ENCODE results near the gene TBC1D16.

The TBC1D16 gene

GRCh38 chr17:80012765-80013741, 22.6 kb downstream of the TBC1D16 start:
- DNase-seq (ENCODE audit: low read depth) = no peak
- H3K4me3 ChIP-seq (ENCODE audit: low read length) = no peak overlapping the region
- TF ChIP-seq CTCF (conservative IDR thresholded peaks at IDR 0.05; ENCODE audit: low read depth, low read length) = no peak

- H3K4me3 ChIP-seq (ENCODE audit: low read length) = no peak overlapping the region
- no peak for DNase-seq (ENCODE audit: low read depth)
- no peak for TF ChIP-seq CTCF (conservative IDR thresholded peaks at IDR 0.05; ENCODE audit: low read depth, low read length)
These were observed 23.6 kb downstream of the TBC1D16 start for GRCh38 chr17:80011989-80012555.

- TF ChIP-seq CTCF (conservative IDR thresholded peaks at IDR 0.05; ENCODE audit: low read depth, low read length) = no peak
- DNase-seq (ENCODE audit: low read depth) = no peak
- no peak overlapping the region for H3K4me3 ChIP-seq (ENCODE audit: low read length)
These were observed 25.3 kb downstream of the TBC1D16 start for GRCh38 chr17:80010283-80010858.

GRCh38 chr17:80009391-80010282, 26.0 kb downstream of the TBC1D16 start:
- TF ChIP-seq CTCF (conservative IDR thresholded peaks at IDR 0.05; ENCODE audit: low read depth, low read length) = no peak
- DNase-seq (ENCODE audit: low read depth) = no peak
- no peak overlapping the region for H3K4me3 ChIP-seq (ENCODE audit: low read length)

GRCh38 chr17:80008848-80009247, 26.8 kb downstream of the TBC1D16 start:
- no peak for TF ChIP-seq CTCF (conservative IDR thresholded peaks at IDR 0.05; ENCODE audit: low read depth, low read length)

GRCh38 chr17:80008383-80008840, 27.3 kb downstream of the TBC1D16 start:
- no peak for DNase-seq (ENCODE audit: low read depth)
- no peak overlapping the region for H3K4me3 ChIP-seq (ENCODE audit: low read length)
- TF ChIP-seq CTCF (conservative IDR thresholded peaks at IDR 0.05; ENCODE audit: low read depth, low read length) = peak; percentile 96

More at GRCh38 chr17:80008848-80009247, 26.8 kb downstream of the TBC1D16 start:
- no peak for DNase-seq (ENCODE audit: low read depth)
- H3K4me3 ChIP-seq (ENCODE audit: low read length) = no peak overlapping the region

All from retinal pigment epithelial cell (primary cell).